WTC11 (cell line): ENCODE results near the gene TNNT1. TPM values are rescaled to one million over a fixed set of nuclear protein-coding genes. Genes with fewer than 3 reads are reported as not detected.

Source experiments
- ATAC-seq: fragments of 200-7000 bp; cut with Tn5 transposase; 2 replicates; pipeline ENCODE4 v1.10.0; 2021; ENCODE audit warnings: mild to moderate bottlenecking, moderate library complexity
- CTCF ChIA-PET: fragments of 300-600 bp; sonication (Branson Sonifier 250); formaldehyde crosslinking; loops from one replicate; lab custom pipeline; 2021; ENCODE audit warnings: antibody characterized with exemption; lab: Charles Lee
- POLR2A ChIA-PET: fragments of 350-600 bp; sonication (Branson Sonifier 250); formaldehyde crosslinking; loops from one replicate; lab custom pipeline; 2021; ENCODE audit warnings: antibody characterized with exemption; lab: Charles Lee
- DNase-seq: peaks from one replicate; pipeline ENCODE4 v3.0.0; 2021; ENCODE audit warnings: low spot score
- H3K27ac Mint-ChIP-seq: 2 replicates; pipeline ENCODE4 v1.8.0; 2021; ENCODE audit warnings: mixed read lengths
- H3K27me3 Mint-ChIP-seq: 2 replicates; pipeline ENCODE4 v1.8.0; 2021; ENCODE audit warnings: low read depth, mild to moderate bottlenecking, moderate library complexity, mixed read lengths
- H3K36me3 Mint-ChIP-seq: 2 replicates; pipeline ENCODE4 v1.8.0; 2021; ENCODE audit warnings: mixed read lengths
- H3K4me1 Mint-ChIP-seq: 2 replicates; pipeline ENCODE4 v1.8.0; 2022; ENCODE audit warnings: mixed read lengths
- H3K4me3 Mint-ChIP-seq: 2 replicates; pipeline ENCODE4 v1.8.0; 2021; ENCODE audit warnings: mild to moderate bottlenecking, moderate library complexity, mixed read lengths
- H3K9me3 Mint-ChIP-seq: 2 replicates; pipeline ENCODE4 v1.8.0; 2021; ENCODE audit warnings: mixed read lengths
- CREM ChIP-seq: sonication (generic); formaldehyde crosslinking; IDR thresholded peaks from 2 replicates; pipeline ENCODE4 v1.8.1; 2022; ENCODE audit warnings: mild to moderate bottlenecking, missing genetic modification reagents, moderate library complexity
- E2F1 ChIP-seq: sonication (generic); formaldehyde crosslinking; IDR thresholded peaks from 2 replicates; pipeline ENCODE4 v1.8.0; 2022; ENCODE audit warnings: mild to moderate bottlenecking, missing genetic modification reagents
- ELF4 ChIP-seq: sonication (generic); formaldehyde crosslinking; IDR thresholded peaks from 2 replicates; pipeline ENCODE4 v1.8.1; 2022; ENCODE audit warnings: low read depth, mild to moderate bottlenecking, moderate library complexity, missing genetic modification reagents
- EMX1 ChIP-seq: fragments of 250-450 bp; sonication (Bioruptor Pico); IDR thresholded peaks from 2 replicates; pipeline ENCODE4 v1.8.0; 2021; ENCODE audit warnings: mild to moderate bottlenecking
- ETV6 ChIP-seq: sonication (generic); formaldehyde crosslinking; IDR thresholded peaks from 2 replicates; pipeline ENCODE4 v1.8.1; 2022; ENCODE audit warnings: mild to moderate bottlenecking, missing genetic modification reagents
- FOXJ3 ChIP-seq: sonication (generic); formaldehyde crosslinking; IDR thresholded peaks from 2 replicates; pipeline ENCODE4 v1.9.0; 2021; ENCODE audit warnings: missing genetic modification reagents, mild to moderate bottlenecking, borderline replicate concordance
- FOXP4 ChIP-seq: sonication (generic); formaldehyde crosslinking; IDR thresholded peaks from 2 replicates; pipeline ENCODE4 v1.8.0; 2022; ENCODE audit warnings: mild to moderate bottlenecking, missing genetic modification reagents
- HMGA2 ChIP-seq: fragments of 250-450 bp; sonication (Bioruptor Pico); IDR thresholded peaks from 2 replicates; pipeline ENCODE4 v1.4.0; 2021; ENCODE audit warnings: mild to moderate bottlenecking, moderate library complexity
- KAT7 ChIP-seq: sonication (generic); formaldehyde crosslinking; IDR thresholded peaks from 2 replicates; pipeline ENCODE4 v1.8.1; 2023; ENCODE audit warnings: missing genetic modification reagents, mild to moderate bottlenecking, borderline replicate concordance
- NFATC4 ChIP-seq: fragments of 250-450 bp; sonication (Bioruptor Pico); IDR thresholded peaks from 2 replicates; pipeline ENCODE4 v1.9.0; 2021; ENCODE audit warnings: mild to moderate bottlenecking
- NFE2L1 ChIP-seq: sonication (generic); formaldehyde crosslinking; IDR thresholded peaks from 2 replicates; pipeline ENCODE4 v1.8.1; 2023; ENCODE audit warnings: missing genetic modification reagents
- NFYB ChIP-seq: sonication (generic); formaldehyde crosslinking; conservative IDR thresholded peaks from 2 replicates; pipeline ENCODE4 v1.8.0; 2022; ENCODE audit warnings: low read depth, missing genetic modification reagents
- NR2C2 ChIP-seq: sonication (generic); formaldehyde crosslinking; IDR thresholded peaks from 2 replicates; pipeline ENCODE4 v1.8.0; 2022; ENCODE audit warnings: mild to moderate bottlenecking, missing genetic modification reagents
- RORB ChIP-seq: fragments of 250-450 bp; sonication (Bioruptor Pico); IDR thresholded peaks from 2 replicates; pipeline ENCODE4 v1.9.0; 2021; ENCODE audit warnings: mild to moderate bottlenecking
- SOX15 ChIP-seq: fragments of 250-450 bp; sonication (Bioruptor Pico); IDR thresholded peaks from 2 replicates; pipeline ENCODE4 v1.9.0; 2021; ENCODE audit warnings: mild to moderate bottlenecking
- SP1 ChIP-seq: sonication (generic); formaldehyde crosslinking; conservative IDR thresholded peaks from 2 replicates; pipeline ENCODE4 v1.8.1; 2022; ENCODE audit warnings: missing genetic modification reagents
- TCF7 ChIP-seq: sonication (generic); formaldehyde crosslinking; IDR thresholded peaks from 2 replicates; pipeline ENCODE4 v1.8.0; 2022; ENCODE audit warnings: mild to moderate bottlenecking, low read depth, missing genetic modification reagents, moderate library complexity
- TEAD4 ChIP-seq: sonication (generic); formaldehyde crosslinking; IDR thresholded peaks from 2 replicates; pipeline ENCODE4 v1.8.0; 2022; ENCODE audit warnings: mild to moderate bottlenecking, missing genetic modification reagents
- ZNF138 ChIP-seq: sonication (generic); formaldehyde crosslinking; conservative IDR thresholded peaks from 2 replicates; pipeline ENCODE4 v1.8.1; 2022; ENCODE audit warnings: mild to moderate bottlenecking, moderate library complexity, missing genetic modification reagents
- ZNF281 ChIP-seq: sonication (generic); formaldehyde crosslinking; IDR thresholded peaks from 2 replicates; pipeline ENCODE4 v1.8.0; 2023; ENCODE audit warnings: mild to moderate bottlenecking, missing genetic modification reagents
- ZNF512 ChIP-seq: sonication (generic); formaldehyde crosslinking; IDR thresholded peaks from 2 replicates; pipeline ENCODE4 v1.8.1; 2022; ENCODE audit warnings: missing genetic modification reagents, borderline replicate concordance
- ZNF532 ChIP-seq: fragments of 250-450 bp; sonication (Bioruptor Pico); IDR thresholded peaks from 2 replicates; pipeline ENCODE4 v1.9.0; 2021; ENCODE audit warnings: mild to moderate bottlenecking, borderline replicate concordance
- ZNF671 ChIP-seq: fragments of 250-450 bp; sonication (Bioruptor Pico); IDR thresholded peaks from 2 replicates; pipeline ENCODE4 v1.8.0; 2021; ENCODE audit warnings: mild to moderate bottlenecking
- ZSCAN18 ChIP-seq: fragments of 250-450 bp; sonication (Bioruptor Pico); IDR thresholded peaks from 2 replicates; pipeline ENCODE4 v2.1.2; 2022; ENCODE audit warnings: mild to moderate bottlenecking, moderate library complexity
- total RNA-seq: library from RNA; stranded (reverse); gene quantifications from 3 replicates; pipeline ENCODE4 v1.2.3, GENCODE V29; 2021

Gene TNNT1
- total RNA-seq, 1 experiment from 2014 or later: 50.6 TPM

GRCh38 chr19:55173186-55173713 is 24.2 kb upstream of the TNNT1 start:
- no peak for TF ChIP-seq TCF7 (CRISPR knock-in tag)
- TF ChIP-seq KAT7 (CRISPR knock-in tag): no peak
- no peak for TF ChIP-seq EMX1 (CRISPR knock-in tag)
- no peak for TF ChIP-seq FOXJ3 (CRISPR knock-in tag)
- no peak for TF ChIP-seq HMGA2 (CRISPR knock-in tag)
- TF ChIP-seq RORB (CRISPR knock-in tag): no peak
- no peak for TF ChIP-seq FOXP4 (CRISPR knock-in tag)
- TF ChIP-seq NFE2L1 (CRISPR knock-in tag): no peak
- TF ChIP-seq ZNF532 (CRISPR knock-in tag): no peak
- no peak for TF ChIP-seq ZSCAN18 (CRISPR knock-in tag)
- TF ChIP-seq ETV6 (CRISPR knock-in tag): no peak
- no peak for TF ChIP-seq NFATC4 (CRISPR knock-in tag)
- TF ChIP-seq CREM: no peak
- no peak for TF ChIP-seq ZNF138 (CRISPR knock-in tag)
- no peak for TF ChIP-seq ZNF671 (CRISPR knock-in tag)
- Mint-ChIP-seq H3K27ac (no peak overlapping the region), H3K36me3 (no peaks in the 10 kb centered on the region), H3K9me3 (no peaks in the 10 kb centered on the region), H3K4me1 (peaks cover 24% of the 10 kb centered on the region), H3K4me3 (peak overlapping the region; percentile 80), H3K27me3 (peaks cover 94% of the 10 kb centered on the region)
- CTCF ChIA-PET: interaction anchor here (1.0 to 3.6 kb wide), 5 partner anchors 13 to 331 kb away, joined by 3 to 23 read pairs (median 13); no protein-coding TSS in a partner anchor
- POLR2A ChIA-PET: interaction anchor here (1.4 kb wide), 1 partner anchor 86 kb away, joined by 7 read pairs; the partner anchor contains the start of gene PPP6R1
- ATAC-seq (no peak), DNase-seq (no peak)

- DNase-seq: no peak
- H3K4me1 Mint-ChIP-seq: peaks cover 24% of the 10 kb centered on the region
- peak overlapping the region; percentile 80 for H3K4me3 Mint-ChIP-seq
- POLR2A ChIA-PET: no interaction called here
- H3K36me3 Mint-ChIP-seq: no peaks in the 10 kb centered on the region
- peaks cover 91% of the 10 kb centered on the region for H3K27me3 Mint-ChIP-seq
- ATAC-seq: no peak
- CTCF ChIA-PET: interaction anchor here (1.0 to 3.6 kb wide), 3 partner anchors 13 to 331 kb away, joined by 4 to 23 read pairs (median 21); no protein-coding TSS in a partner anchor
- H3K9me3 Mint-ChIP-seq: no peaks in the 10 kb centered on the region
- no peak overlapping the region for H3K27ac Mint-ChIP-seq
- no peak for TF ChIP-seq NFYB (CRISPR knock-in tag)
- TF ChIP-seq NR2C2 (CRISPR knock-in tag): no peak
- no peak for TF ChIP-seq ZNF512
- no peak for TF ChIP-seq SP1 (CRISPR knock-in tag)
- no peak for TF ChIP-seq SOX15 (CRISPR knock-in tag)
- no peak for TF ChIP-seq TCF7 (CRISPR knock-in tag)
- TF ChIP-seq E2F1 (CRISPR knock-in tag): no peak
- TF ChIP-seq TEAD4 (CRISPR knock-in tag): no peak
- TF ChIP-seq ZNF281 (CRISPR knock-in tag): no peak
- TF ChIP-seq ELF4 (CRISPR knock-in tag): no peak
Measured at GRCh38 chr19:55172741-55173140, 23.7 kb upstream of the TNNT1 start.
